Stomach (tissue), 4 donors: ENCODE measurements around the gene APEH.

Source experiments
- CTCF ChIP-seq, 7 experiments: fragments of 450-650 bp in 4 of 7; fragments of 200-600 bp in 3 of 7; sonication (generic) in 3 of 7; IDR thresholded peaks; one replicate each; pipeline ENCODE4 v1.5.1; 2016 to 2019; ENCODE audit warnings: antibody characterized with exemption in 7 of 7, control low read depth in 2 of 7, mild to moderate bottlenecking in 1 of 7
- POLR2A ChIP-seq, 4 donors: fragments of 450-650 bp; IDR thresholded peaks; one replicate each; pipeline ENCODE4 v1.6.1; 2016; ENCODE audit warnings: antibody characterized with exemption in 4 of 4, control low read depth in 2 of 4, mild to moderate bottlenecking in 1 of 4, moderate library complexity in 1 of 4

- TF ChIP-seq CTCF (IDR thresholded peaks at IDR 0.05), result no peak
- no peak for TF ChIP-seq POLR2A (IDR thresholded peaks at IDR 0.05)
These were observed 24.0 kb upstream of the APEH start for GRCh38 chr3:49650177-49650576.
